ENCODE data around the gene SERPINB1. TPM values are rescaled to one million over a fixed set of nuclear protein-coding genes. Genes with fewer than 3 reads are reported as not detected.

Gene SERPINB1
- total RNA-seq, 4 donors from 2014 or later, result 7.7 to 28.2 (median 17.2) TPM

GRCh38 chr6:2876210-2877056 is 34.8 kb upstream of the SERPINB1 start:
- peak; percentile 19 for TF ChIP-seq POLR2A (IDR thresholded peaks at IDR 0.05)
- no peak for TF ChIP-seq CTCF (IDR thresholded peaks at IDR 0.05)
- Histone ChIP-seq H3K36me3 (no peaks in the 10 kb centered on the region), H3K27me3 (no peaks in the 10 kb centered on the region), H3K4me1 (peaks cover 0 to 6% of the 10 kb centered on the region in 2 donors), H3K4me3 (peak overlapping the region; percentile 48 to 53), H3K27ac (peak overlapping the region; percentile 71 to 88), H3K9me3 (no peaks in the 10 kb centered on the region)
- peak; percentile 60 to 70 for DNase-seq
- intact Hi-C loops (cut with DNase I; ENCODE audit: low total_unique reads), result no loop called here

- Histone ChIP-seq H3K4me3 (peak overlapping the region; percentile 48 to 53), H3K9me3 (no peaks in the 10 kb centered on the region), H3K4me1 (peaks cover 0 to 6% of the 10 kb centered on the region in 2 donors), H3K36me3 (no peaks in the 10 kb centered on the region), H3K27me3 (no peaks in the 10 kb centered on the region), H3K27ac (peak overlapping the region; percentile 71 to 88)
- no peak for DNase-seq
- TF ChIP-seq POLR2A (IDR thresholded peaks at IDR 0.05), result no peak
- TF ChIP-seq CTCF (IDR thresholded peaks at IDR 0.05), result peak in 1 of 4 experiments; percentile 26
- intact Hi-C loops (cut with DNase I; ENCODE audit: low total_unique reads), result no loop called here
Measured at GRCh38 chr6:2875359-2876191, 33.9 kb upstream of the SERPINB1 start.

GRCh38 chr6:2873643-2874042 is 32.0 kb upstream of the SERPINB1 start:
- no peak overlapping the region for H3K27ac ChIP-seq
- no peak overlapping the region for H3K4me3 ChIP-seq
- H3K27me3 ChIP-seq, result no peaks in the 10 kb centered on the region
- H3K36me3 ChIP-seq, result no peaks in the 10 kb centered on the region
- no peaks in the 10 kb centered on the region for H3K9me3 ChIP-seq
- intact Hi-C loops (cut with DNase I; ENCODE audit: low total_unique reads), result no loop called here
- no peak for DNase-seq
- TF ChIP-seq CTCF (IDR thresholded peaks at IDR 0.05) (no peak), POLR2A (IDR thresholded peaks at IDR 0.05) (no peak)
- H3K4me1 ChIP-seq, result peaks cover 0 to 6% of the 10 kb centered on the region in 2 donors

GRCh38 chr6:2872423-2873358 is 31.0 kb upstream of the SERPINB1 start:
- H3K27ac ChIP-seq, result no peak overlapping the region
- TF ChIP-seq POLR2A (IDR thresholded peaks at IDR 0.05) (no peak), CTCF (IDR thresholded peaks at IDR 0.05) (no peak)
- H3K4me3 ChIP-seq, result no peak overlapping the region
- H3K9me3 ChIP-seq, result no peaks in the 10 kb centered on the region
- H3K27me3 ChIP-seq, result no peaks in the 10 kb centered on the region
- H3K36me3 ChIP-seq, result no peaks in the 10 kb centered on the region
- H3K4me1 ChIP-seq, result peaks cover 0 to 6% of the 10 kb centered on the region in 2 donors
- peak; percentile 41 to 74 for DNase-seq
- intact Hi-C loops (cut with DNase I; ENCODE audit: low total_unique reads), result no loop called here

All from uterus (tissue), 4 donors.